Rectal smooth muscle tissue (tissue), 1 donor: ENCODE measurements around the gene DNMT3A.

Source experiments
- H3K27ac ChIP-seq: one replicate; pipeline ENCODE4 v1.7.0; 2013; ENCODE audit warnings: low read depth, low read length, inconsistent platforms
- H3K27me3 ChIP-seq: one replicate; pipeline ENCODE4 v1.7.0; 2013; ENCODE audit warnings: low read length; ENCODE audit not compliant: control insufficient read depth, insufficient read depth
- H3K36me3 ChIP-seq: one replicate; pipeline ENCODE4 v1.7.0; 2013; ENCODE audit warnings: low read length; ENCODE audit not compliant: control insufficient read depth, insufficient read depth
- H3K4me1 ChIP-seq: one replicate; pipeline ENCODE4 v1.7.0; 2013; ENCODE audit warnings: low read length; ENCODE audit not compliant: control insufficient read depth, insufficient read depth
- H3K4me3 ChIP-seq: one replicate; pipeline ENCODE4 v1.7.0; 2013; ENCODE audit warnings: low read length
- H3K9ac ChIP-seq: one replicate; pipeline ENCODE4 v1.7.0; 2013; ENCODE audit warnings: low read length

DNMT3A gene

DNA sequence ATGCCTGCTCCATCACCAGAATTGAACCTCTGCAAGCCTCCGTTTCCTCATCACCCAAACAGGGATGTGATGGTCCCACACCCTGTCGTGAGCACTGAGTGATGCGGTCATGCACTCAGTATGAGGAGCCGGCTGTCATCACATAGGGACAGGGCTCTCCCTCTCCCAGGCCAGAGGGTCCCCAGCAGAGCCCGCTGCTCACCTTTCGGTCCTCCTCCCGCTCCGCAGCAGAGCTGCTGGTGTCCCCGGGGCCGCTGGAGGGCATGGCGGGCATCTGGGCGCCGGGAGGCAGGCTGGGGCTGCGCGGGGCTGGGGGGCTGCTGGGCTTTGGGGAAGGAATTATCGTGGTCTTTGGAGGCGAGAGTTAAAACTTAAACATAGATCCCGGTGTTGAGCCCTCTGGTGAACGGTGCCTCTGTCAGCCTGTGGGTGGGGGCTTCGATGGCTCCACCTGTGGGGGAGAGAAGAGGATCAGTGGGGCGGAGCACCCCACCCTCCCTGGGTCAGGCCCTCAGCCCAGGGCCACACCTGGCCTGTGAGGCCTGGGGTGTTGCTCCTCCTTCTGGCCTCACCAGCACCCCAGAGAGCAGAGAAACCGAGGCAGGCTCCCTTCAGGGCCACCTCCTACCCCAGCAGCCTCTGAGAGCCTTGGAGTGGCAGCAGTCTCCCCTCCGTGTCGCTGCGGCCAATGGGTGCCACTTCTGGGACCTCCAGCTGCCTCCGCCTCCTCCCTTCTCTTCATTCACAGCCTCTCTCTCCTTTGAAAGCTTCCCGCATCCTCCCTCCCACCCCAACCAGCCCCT, 27.8 kb downstream of the DNMT3A start:
- H3K9ac ChIP-seq = no peak overlapping the region
- peak overlapping the region; percentile 70 for H3K27ac ChIP-seq
- peaks cover 39% of the 10 kb centered on the region for H3K4me1 ChIP-seq
- H3K4me3 ChIP-seq = no peak overlapping the region
- H3K27me3 ChIP-seq = no peaks in the 10 kb centered on the region
- peaks cover 4% of the 10 kb centered on the region for H3K36me3 ChIP-seq

DNA sequence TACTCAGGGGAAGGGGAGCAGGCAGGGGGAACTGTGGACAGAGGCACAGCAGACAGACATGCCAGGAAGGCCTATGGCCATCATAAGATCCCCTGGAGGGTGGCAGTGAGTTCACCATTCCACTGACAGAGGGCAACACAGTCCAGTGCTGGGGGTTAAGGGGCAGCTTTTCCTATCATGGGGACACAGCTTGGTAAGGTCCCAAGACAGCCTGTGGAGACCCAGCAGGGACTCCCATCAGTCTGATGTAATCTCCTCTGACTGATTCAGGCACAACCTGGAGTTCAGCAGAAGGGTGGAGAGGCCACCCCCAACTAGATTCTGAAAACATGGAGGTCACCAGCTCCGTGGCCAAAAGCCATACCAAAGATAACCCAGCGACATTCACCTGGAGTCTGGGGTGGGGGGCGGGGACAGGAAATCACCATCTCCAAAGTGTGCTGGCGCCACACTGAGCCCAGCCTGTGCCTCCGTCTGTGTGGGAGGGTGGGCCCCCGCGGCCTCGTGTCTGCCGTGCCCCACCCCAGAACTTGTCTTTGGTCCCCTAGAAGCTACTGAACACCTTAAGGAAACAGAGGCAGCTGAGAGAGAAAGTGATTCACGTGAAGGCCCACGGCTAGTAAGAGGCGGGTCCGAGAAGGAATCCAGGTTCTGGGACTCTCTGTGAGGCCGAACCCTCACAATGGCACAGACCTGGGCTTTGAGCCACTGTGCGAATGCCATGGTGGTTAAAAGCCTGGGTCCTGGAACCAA, 28.6 kb downstream of the DNMT3A start:
- Histone ChIP-seq H3K36me3 (peaks cover 4% of the 10 kb centered on the region), H3K9ac (no peak overlapping the region), H3K4me3 (no peak overlapping the region), H3K27ac (no peak overlapping the region), H3K27me3 (no peaks in the 10 kb centered on the region), H3K4me1 (peaks cover 43% of the 10 kb centered on the region)

DNA sequence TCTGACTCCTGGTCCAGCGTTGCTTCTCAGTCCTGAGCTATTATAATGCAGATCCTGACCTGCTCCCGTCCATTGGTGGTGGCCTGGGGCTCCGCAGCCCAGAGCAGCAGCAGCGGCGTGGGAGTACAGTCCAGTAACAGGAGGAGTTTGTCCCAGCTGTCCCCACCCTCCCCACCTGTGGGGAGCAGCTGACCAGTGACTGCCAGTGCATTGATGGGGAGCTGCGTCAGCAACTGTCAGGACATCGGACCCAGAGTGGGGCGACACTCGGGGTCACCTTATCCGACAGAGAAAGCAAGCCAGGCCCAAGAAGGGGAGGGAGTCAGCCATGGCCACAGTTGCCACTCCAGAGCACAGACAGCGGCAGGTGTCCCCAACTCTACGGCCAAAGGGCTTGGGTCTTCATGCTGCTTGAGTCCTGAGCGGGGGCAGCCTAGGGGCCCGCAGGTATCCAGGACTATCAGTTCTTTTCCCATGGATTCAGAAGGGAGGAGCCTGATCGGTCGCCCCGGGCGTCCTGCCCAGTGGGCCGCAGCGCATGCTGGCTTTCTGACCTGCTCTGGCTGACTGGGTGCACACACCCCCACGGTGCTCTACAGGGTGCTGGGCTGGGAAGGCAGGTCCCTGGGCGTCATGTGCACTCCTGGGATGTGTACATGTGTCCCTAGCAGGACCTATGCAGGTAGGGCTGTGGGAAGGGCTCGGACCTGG, 29.7 kb downstream of the DNMT3A start:
- peaks cover 4% of the 10 kb centered on the region for H3K36me3 ChIP-seq
- H3K27me3 ChIP-seq = no peaks in the 10 kb centered on the region
- H3K9ac ChIP-seq = no peak overlapping the region
- H3K4me3 ChIP-seq = no peak overlapping the region
- peaks cover 45% of the 10 kb centered on the region for H3K4me1 ChIP-seq
- H3K27ac ChIP-seq = peak overlapping the region; percentile 68

DNA sequence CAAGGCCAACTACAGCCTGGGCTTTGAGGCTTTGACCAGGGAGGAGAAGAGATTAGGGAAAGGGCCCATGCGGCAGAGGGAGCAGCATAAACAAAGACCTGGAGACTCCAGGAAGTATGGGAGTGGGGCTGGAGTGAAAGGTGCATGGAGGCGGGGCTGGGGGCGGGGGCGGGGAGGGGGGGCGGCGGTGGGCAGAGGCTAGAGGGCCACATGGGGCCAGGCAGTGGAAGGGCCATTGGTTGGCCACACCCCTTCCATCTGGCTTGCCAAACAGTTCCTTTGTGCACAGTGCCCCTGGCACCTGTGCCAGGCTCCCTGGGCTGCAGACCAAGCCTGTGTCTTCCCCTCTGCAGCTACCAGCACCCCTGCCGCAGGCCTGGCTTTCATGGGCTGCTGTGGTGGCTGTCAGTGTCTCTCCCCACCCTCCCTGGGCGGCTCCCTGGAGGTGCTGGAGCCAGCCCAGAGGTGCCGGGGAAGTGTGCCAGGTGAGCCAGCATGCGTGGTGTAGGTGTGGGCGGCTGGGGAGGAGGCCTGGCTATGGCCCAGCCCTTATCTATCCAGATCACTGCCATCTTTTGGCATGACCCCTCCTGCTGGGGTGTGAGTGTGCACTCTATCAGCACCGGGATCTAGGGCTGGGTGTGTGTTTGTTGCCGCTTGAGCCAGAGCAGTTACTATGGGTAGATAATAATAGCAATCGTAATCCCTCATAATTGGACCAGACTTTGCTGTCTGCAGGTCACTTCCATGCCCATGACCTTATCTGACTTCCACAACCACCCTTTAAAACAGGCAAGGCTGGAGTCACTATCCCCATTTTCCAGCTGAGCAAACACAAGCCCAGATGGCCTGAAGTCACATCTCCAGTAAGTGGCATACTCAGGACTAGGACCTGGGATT, 30.5 kb downstream of the DNMT3A start:
- Histone ChIP-seq H3K27ac (peak overlapping the region; percentile 68), H3K4me3 (no peak overlapping the region), H3K4me1 (peaks cover 50% of the 10 kb centered on the region), H3K9ac (no peak overlapping the region), H3K36me3 (peaks cover 4% of the 10 kb centered on the region), H3K27me3 (no peaks in the 10 kb centered on the region)

DNA sequence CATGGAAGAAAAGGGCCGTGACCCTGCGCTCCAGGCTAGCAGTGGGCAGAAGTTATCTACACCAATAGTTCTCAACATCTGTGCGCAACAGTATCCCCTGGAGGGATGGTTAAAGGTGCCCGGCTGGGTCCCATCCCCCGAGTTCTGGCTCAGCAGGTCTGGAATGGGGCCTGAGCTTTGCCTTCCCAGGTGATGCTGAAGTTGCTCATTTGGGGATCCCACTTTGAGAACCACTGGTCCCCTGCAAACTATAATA, 31.1 kb downstream of the DNMT3A start:
- Histone ChIP-seq H3K36me3 (peaks cover 4% of the 10 kb centered on the region), H3K4me3 (no peak overlapping the region), H3K9ac (no peak overlapping the region), H3K27me3 (no peaks in the 10 kb centered on the region), H3K4me1 (peaks cover 50% of the 10 kb centered on the region), H3K27ac (peak overlapping the region; percentile 6)

DNA sequence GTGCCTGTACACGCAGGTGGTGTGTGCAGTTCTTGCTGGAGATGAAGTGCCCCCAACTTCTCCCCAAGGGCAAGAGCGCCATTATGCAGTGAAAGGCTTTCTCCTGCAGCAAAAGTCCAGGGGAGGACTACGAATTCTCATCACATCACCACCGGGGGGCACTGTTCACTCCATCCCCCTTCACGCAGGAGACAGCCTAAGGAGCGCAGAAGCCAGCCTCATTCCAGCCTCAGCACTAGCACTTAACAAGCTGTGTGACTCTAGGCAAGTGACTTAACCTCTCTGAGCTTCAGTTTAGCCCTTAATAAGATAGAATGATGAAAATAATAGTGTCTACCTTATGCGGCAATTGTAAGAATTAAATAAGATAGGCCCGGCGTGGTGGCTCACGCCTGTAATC, 32.3 kb downstream of the DNMT3A start:
- H3K27me3 ChIP-seq = no peaks in the 10 kb centered on the region

DNA sequence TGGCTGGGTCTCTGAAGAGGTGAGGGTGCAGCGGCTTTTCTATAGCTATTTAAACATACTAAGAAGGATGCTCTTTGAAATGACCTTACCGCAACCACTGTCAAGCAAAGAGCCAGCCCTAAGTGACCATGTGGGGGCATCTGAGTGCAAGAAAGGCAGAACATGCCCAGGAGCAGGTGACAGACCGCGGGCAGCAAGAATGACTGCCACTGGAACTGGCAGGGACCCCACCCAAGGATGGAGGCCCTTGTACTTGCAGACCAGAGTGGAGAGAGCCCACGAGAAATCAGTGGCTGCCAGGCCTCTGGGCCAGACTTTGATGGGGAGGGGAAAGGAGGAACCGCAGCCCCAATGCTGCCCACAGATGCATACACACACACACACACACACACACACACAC, 33.1 kb downstream of the DNMT3A start:
- H3K27me3 ChIP-seq = no peaks in the 10 kb centered on the region
- no peak overlapping the region for H3K9ac ChIP-seq
- H3K27ac ChIP-seq = no peak overlapping the region
- peaks cover 4% of the 10 kb centered on the region for H3K36me3 ChIP-seq
- no peak overlapping the region for H3K4me3 ChIP-seq
- H3K4me1 ChIP-seq = peaks cover 38% of the 10 kb centered on the region

More for the DNA sequence above, 32.3 kb downstream of the DNMT3A start:
- Histone ChIP-seq H3K36me3 (peaks cover 4% of the 10 kb centered on the region), H3K4me3 (no peak overlapping the region), H3K27ac (no peak overlapping the region), H3K9ac (no peak overlapping the region), H3K4me1 (peaks cover 41% of the 10 kb centered on the region)

DNA sequence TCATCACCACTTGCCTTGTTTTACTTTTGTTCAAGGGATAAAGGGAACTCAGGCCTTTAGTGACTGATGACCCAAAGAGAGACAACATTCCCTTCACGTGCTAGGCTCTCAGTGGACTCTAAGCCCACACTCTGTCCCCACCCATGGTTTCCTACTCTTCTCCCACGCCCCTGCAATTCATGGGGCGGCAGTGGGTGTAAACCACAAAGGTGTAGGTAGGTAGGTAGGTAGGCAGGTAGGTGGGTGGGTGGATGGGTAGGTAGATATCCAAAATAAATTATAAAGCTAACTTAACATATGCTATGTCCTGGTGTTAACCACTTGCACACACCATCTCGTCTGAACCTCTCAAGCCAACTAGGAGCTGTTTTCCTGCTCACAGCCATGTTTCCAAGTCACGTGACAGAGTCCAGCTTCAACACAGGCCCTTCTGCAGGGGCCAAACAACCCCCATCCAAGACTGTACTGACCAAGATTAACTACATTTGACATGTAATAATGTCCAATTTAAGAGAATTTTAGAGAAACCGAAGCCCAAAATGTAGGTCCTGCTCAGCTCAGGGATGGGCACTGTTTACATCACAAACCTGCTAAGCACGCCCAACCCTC, 33.7 kb downstream of the DNMT3A start:
- Histone ChIP-seq H3K27ac (no peak overlapping the region), H3K4me3 (no peak overlapping the region), H3K4me1 (peaks cover 38% of the 10 kb centered on the region), H3K9ac (no peak overlapping the region), H3K27me3 (no peaks in the 10 kb centered on the region), H3K36me3 (peaks cover 4% of the 10 kb centered on the region)

DNA sequence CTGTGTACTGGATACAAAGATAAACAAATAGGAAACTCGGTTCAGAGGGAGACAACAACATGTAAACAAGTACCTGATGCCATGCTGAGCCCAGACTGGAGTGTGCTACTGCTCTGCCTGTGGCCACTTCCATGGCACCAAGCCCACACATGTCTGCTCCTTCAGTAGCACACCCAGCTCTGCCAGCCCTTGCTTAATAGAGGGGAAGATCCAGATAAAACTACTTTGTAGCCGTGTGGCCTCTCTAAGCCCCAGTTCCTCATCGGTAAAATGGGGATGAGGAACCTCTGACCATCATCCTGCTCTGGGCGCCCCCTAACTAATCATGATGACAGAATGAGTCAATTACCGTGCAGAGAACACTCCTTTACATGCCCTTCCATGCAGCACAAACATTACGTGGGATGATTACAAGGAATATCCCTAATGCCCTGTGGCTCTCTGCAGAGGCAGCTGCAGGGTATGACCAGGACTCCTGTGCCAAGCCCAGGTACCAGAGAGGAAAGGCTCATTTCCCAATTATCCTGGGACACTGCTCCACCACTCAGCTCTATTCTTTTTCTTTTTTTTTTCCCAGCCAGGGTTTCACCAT, 34.9 kb downstream of the DNMT3A start:
- peaks cover 36% of the 10 kb centered on the region for H3K4me1 ChIP-seq
- no peak overlapping the region for H3K9ac ChIP-seq
- no peaks in the 10 kb centered on the region for H3K36me3 ChIP-seq
- H3K27ac ChIP-seq = no peak overlapping the region
- no peak overlapping the region for H3K4me3 ChIP-seq
- no peaks in the 10 kb centered on the region for H3K27me3 ChIP-seq

DNA sequence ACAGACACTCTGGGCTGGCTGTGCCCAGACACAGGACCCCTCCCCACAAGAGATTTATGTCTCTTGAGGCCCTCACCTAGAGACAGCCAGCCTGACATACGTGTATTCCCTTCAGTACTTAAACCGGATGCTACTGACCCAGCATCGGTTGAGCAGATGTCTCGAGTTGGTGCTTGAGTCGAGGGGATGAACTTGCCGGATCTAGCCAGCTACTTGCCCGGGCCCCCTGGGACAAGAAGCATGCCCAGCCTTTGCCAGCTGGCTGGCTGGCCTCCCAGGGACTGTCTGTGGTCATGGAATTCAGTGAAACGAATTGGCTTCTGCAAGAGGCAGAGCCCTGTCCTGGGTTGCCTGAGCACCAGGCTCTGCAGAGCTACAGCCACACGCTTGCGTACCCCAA, 36.0 kb downstream of the DNMT3A start:
- no peak overlapping the region for H3K4me3 ChIP-seq
- H3K27me3 ChIP-seq = no peaks in the 10 kb centered on the region
- H3K9ac ChIP-seq = no peak overlapping the region
- no peaks in the 10 kb centered on the region for H3K36me3 ChIP-seq
- peaks cover 28% of the 10 kb centered on the region for H3K4me1 ChIP-seq
- peak overlapping the region; percentile 38 for H3K27ac ChIP-seq

DNA sequence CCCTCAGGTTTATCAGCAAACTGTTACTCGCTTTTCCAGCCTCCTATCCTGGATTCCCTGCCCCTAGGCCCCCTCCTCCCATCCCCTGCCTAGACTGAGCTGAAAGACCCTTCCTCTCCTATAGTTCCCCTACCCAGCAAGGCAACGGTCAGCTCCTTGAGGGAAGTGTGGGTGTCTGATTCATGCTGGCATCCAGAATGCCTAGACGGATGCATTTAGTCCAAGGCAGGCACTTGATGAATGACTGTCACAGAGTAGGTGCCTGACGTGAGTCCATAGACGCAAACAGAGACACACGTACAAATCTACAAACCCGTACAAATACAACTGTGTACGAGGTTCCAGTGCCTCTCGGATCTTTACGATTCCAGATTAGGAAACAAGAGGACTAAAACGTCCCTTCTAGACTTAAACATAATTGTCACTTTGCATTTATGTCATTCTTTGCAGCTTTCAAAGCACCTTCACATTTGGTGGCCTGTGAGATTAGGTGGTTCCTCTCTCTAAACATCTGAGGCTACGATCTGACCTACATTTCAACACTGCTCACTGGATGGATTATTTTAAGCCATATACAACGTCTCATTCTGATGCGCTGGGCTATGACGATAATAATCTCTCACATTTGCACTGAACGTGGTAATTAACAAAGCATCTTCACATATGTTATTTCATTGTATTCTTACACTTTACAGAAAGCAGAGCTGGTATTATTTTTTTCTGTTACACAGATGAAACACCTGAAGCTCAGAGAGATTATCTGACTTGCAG, 36.7 kb downstream of the DNMT3A start:
- Histone ChIP-seq H3K27ac (peak overlapping the region; percentile 38), H3K36me3 (no peaks in the 10 kb centered on the region), H3K9ac (no peak overlapping the region), H3K4me3 (no peak overlapping the region), H3K27me3 (no peaks in the 10 kb centered on the region), H3K4me1 (peaks cover 22% of the 10 kb centered on the region)
